GM18519 (cell line): ENCODE data around the gene SCN1B.
"Not testable (repeated sequence)": the region's sequence is repeated elsewhere in the genome, so short reads cannot be mapped to it uniquely, and the experiment has no call there.

Experiments used
- ATAC-seq: cut with Tn5 transposase; IDR thresholded peaks from one replicate; pipeline ENCODE4 v1.9.1; 2021; ENCODE audit warnings: mild to moderate bottlenecking, moderate library complexity; ENCODE audit not compliant: unreplicated experiment, low FRiP score

The SCN1B gene

GRCh38 chr19:35000647-35001501 lies 29.4 kb upstream of the SCN1B start:
- ATAC-seq = no peak

GRCh38 chr19:35002037-35002535 lies 28.2 kb upstream of the SCN1B start:
- ATAC-seq = no peak

DNA sequence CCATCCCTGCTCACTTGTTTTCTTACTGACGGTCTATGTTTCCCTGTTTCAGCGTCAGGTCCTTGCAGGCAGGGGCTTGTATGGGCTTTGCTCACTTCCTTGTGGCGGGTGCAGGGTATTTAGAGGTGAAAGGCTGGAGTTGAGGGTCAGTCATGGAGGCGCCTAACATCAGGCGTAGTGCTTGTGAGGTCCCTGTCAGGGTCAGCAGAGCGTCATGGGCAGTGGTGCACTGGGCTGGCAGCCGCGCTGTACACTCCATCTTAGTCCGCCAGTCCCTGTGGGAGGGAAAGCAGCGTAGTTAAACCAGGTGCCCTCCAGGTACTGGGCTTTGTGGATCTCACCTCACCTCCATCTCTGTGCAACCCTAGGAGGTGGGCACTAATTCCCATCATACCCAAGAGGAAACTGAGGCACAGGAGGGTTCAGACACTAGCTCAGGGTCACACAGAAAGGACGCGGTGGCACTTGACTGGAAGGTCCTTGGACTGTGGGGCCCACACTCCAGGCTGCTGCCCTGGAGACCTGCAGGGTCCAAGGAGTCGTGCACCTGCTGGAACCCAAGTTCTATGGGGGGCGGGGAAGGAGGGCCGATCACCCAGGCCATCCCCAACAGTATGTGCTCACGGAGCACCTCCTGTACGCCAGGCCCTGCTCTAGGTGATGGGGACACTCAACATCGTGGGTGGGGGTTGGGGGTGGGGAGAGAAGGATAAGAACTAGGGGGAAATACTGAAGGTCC lies 25.6 kb upstream of the SCN1B start:
- ATAC-seq = no peak

DNA sequence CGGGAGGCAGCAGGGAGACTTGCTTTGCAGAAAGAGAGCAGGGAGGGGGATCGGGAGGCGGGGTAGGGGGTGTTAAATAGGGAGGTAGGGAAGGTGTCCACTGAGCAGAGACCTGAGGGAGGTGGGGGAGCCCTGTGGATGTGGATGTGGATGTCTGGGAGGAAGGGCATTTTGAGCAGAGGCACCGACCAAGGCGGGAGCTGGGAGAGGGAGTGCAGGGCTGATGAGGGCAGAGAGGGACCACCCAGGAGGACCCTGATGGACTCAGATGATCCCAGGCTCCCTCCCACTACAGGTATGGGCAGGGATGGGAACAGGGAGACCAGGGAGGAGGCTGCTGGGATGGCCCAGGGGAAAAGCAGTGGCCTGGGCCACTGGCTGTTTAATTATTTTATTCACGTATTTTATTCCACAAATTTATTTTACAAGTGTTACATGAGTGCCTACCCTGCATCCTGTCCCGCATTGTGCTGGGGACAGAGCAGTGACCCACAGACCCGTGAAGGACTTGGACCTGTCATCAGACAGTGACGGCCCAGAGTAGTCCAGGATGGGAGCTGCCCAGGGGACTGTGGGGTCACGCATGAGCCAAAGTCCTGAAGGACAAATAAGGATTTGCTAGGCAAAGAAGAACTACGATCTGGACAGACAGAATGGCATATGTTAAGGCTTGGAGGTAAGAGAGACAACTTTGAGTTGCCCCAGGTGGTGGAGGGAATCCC lies 24.9 kb upstream of the SCN1B start:
- ATAC-seq = no peak

DNA sequence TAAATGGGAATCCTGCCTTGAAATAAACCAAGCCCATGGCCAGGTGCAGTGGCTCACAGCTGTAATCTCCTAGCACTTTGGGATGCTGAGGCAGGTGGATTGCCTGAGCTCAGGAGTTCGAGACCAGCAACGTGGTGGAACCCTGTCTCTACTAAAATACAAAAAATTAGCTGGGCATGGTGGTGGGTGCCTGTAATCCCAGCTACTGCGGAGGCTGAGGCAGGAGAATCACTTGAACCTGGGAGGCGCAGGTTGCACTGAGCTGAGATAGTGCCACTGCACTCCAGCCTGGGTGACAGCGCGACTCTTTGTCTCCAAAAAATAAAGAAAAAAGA lies 24.3 kb upstream of the SCN1B start:
- ATAC-seq = not testable (repeated sequence)

- ATAC-seq = no peak
These were observed 23.8 kb upstream of the SCN1B start for GRCh38 chr19:35006342-35006998.

DNA sequence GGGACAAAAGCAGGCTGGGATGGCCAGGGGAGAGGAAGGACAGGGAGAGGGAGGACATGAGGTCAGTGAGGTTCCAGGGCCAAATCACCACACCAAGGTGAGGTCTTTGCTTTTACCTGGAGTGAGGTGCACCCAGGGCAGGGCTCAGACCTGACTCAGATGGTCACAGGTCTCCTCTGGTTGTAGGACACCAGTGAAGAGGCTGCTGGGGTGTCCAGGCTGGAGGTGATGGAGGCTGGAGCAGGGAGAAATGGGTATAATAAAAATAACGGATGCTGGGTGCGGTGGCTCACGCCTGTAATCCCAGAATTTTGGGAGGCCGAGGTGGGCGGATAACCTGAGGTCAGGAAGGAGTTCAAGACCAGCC lies 23.3 kb upstream of the SCN1B start:
- no peak for ATAC-seq

DNA sequence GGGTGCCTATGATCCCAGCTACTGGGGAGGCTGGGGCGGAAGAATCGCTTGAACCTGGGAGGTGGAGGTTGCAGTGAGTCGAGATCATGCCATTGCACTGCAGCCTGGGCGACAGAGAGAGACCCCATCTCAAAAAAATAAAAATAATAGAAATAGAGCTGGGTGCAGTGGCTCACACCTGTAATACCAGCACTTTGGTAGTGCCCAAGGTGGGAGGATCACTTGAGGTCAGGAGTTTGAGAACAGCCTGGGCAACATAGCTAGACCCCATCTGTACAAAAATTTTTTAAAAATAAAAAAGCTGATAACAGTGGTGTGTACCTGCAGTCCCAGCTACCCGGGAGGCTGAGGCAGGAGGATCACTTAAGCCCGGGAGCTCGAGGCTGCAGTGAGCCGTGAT lies 22.8 kb upstream of the SCN1B start:
- not testable (repeated sequence) for ATAC-seq

DNA sequence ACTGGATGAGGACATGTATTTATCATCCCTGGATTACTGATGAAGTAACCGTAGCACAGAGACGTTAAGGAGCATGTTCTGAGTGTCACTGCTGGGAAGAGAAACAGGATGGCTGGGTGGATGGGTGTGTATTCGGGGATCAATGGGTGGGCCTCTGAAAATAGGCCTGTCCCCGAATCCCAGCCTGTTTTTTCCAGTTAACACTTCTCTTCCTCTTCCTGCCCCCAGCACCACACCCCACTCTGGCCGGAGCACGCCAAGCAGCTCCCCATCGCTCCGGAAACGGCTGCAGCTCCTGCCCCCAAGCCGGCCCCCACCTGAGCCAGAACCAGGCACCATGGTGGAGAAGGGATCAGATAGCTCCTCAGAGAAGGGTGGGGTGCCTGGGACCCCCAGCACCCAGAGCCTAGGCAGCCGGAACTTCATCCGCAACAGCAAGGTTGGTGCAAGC lies 21.4 kb upstream of the SCN1B start:
- ATAC-seq = no peak

DNA sequence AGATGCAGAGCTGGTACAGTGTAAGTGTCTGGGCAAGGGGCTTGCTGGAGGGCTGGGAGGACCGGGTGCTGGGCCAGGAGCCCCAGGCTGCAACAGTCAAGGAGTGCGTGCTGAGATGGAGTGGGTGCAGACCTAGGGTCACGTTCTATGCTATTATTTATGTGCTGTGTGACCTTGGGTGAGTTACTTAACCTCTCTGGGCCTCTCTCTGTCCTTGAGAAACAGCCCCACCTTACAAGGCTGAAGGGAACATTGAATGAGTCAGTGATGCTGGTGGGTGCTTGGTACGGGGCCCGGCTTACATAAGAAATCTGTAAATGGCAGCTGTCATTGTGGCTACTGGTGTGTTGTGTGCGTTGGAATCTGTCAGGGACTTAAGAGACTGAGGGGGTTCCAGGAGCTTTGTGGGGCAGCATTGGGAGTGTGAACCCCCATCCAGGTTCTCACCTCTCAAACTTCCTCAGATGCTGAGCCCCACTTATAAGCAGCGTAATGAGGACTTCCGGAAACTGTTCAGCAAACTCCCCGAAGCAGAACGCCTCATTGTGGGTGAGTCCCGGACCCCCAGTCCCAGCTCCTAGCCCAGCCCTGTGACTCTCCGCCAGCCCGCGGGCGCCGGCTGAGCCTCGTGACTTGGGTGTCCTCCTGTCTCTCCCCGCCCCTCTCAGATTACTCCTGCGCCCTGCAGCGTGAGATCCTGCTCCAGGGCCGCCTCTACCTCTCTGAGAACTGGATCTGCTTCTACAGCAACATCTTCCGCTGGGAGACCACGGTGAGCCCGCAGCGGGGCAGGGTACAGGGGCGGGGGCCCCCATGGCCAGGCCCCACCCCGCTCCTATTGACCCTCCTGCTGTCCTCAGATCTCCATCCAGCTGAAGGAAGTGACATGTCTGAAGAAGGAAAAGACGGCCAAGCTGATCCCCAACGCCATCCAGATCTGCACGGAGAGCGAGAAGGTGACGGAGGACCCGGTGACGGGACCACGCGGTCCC lies 20.6 kb upstream of the SCN1B start:
- ATAC-seq = no peak

- no peak for ATAC-seq
These were observed 19.1 kb upstream of the SCN1B start for GRCh38 chr19:35011091-35011689.

GRCh38 chr19:35011737-35012682 lies 18.3 kb upstream of the SCN1B start:
- no peak for ATAC-seq

- no peak for ATAC-seq
These were observed 17.0 kb upstream of the SCN1B start for GRCh38 chr19:35013041-35013819.

DNA sequence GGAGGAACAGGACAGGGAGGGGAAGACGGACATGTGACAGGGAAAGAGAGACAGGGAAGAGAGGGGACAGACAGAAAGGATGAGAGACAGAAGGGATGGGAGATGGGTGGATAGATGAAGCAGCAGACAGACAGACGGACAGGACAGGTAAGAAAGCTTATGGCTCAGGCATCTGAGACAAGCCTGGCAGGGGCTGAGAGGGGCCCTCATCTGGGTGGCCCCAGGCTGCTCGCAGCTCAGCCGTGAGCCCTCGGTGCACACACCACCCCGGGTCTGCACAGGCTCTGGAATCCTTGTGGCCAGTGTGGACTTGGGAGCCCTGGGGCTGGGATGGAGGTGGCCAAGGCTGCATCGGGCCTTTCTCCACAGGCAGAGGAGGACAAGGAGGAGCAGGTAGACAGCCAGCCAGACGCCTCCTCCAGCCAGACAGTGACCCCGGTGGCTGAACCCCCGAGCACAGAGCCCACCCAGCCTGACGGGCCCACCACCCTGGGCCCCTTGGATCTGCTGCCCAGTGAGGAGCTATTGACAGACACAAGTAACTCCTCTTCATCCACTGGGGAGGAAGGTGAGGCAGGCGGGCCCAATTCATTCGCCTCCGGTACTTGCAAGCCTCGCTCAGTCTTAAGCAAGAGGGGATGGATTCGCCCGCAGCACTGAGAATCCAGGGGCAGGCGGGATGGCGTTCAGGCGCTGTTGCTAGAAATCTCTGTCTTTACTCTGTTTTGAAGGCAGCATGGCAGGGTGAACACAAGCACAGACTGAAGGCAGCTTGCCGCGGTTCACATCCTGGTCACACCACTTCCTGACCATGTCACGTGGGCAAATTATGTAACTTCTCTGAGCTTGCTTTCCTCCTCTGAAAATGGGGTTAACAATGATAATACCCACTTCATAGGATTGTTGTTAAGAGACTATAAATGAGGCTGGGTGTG lies 16.2 kb upstream of the SCN1B start:
- no peak for ATAC-seq

GRCh38 chr19:35014774-35015173 lies 15.5 kb upstream of the SCN1B start:
- ATAC-seq = not testable (repeated sequence)
